ENCODE results near the gene PIAS1.
"Not testable (repeated sequence)": the region's sequence is repeated elsewhere in the genome, so short reads cannot be mapped to it uniquely, and the experiment has no call there.

PIAS1 gene

DNA sequence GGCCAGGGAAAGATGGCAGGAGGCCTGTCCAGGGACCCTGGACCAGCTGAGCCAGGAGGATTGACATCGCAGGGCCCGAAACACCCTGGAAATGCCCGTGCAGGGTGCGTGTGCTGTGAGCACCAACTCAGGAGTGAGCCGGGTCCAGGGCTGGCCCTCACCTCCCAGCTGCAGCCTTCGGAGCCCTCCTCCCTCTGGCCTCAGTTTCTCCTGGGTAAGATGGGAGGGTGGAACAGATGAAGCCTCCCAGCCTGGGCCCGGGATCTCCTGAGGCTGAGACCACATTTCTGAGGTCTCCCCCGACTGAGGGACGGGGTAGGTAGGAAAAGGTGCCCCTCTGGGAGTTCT lies 156.3 kb downstream of the PIAS1 start:
- DNase-seq (ENCODE audit: extremely low spot score, insufficient read length, low read depth) (no peak), FAIRE-seq (no peak)

DNA sequence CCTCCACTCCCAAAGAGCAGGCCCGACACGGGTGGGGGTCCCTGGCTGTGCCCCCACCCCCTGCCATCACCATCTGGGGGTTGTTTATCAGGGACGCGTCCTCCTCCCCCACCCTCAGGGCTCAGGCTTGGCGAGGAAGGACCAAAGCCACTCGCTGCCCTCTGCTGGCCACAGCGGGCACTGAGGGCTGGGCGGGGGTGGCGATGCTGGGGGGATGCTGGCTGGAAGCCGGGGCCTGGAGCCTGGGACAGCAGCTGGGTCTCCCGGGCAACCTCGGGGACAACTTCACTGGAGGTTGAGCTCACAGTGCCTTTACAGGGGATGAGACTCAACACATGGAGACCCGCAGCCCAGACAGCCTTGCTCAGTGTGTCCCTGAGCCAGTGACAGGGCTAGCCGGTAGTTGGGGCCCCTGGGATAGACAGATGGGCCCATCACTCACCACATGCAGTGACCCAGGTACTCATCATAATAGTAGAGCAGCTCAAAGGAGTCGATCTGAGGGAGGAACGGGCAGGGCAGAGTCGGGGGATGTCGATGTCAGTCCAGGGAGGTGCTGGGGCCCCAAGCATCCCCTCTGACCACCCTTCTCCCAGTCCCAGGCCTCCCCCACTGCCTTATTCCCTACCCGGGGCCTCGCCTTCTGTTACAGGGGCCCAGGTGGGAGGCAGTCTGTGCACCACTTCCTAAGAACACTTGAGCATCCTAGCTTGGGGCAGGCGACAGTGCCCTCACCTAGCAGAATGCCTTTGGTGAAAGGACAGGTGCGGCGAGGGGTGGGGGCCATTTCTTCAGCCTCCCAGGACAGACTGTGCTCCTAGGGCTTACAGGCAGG lies 156.9 kb downstream of the PIAS1 start:
- DNase-seq (ENCODE audit: extremely low spot score, insufficient read length, low read depth): no peak
- FAIRE-seq: no peak

DNA sequence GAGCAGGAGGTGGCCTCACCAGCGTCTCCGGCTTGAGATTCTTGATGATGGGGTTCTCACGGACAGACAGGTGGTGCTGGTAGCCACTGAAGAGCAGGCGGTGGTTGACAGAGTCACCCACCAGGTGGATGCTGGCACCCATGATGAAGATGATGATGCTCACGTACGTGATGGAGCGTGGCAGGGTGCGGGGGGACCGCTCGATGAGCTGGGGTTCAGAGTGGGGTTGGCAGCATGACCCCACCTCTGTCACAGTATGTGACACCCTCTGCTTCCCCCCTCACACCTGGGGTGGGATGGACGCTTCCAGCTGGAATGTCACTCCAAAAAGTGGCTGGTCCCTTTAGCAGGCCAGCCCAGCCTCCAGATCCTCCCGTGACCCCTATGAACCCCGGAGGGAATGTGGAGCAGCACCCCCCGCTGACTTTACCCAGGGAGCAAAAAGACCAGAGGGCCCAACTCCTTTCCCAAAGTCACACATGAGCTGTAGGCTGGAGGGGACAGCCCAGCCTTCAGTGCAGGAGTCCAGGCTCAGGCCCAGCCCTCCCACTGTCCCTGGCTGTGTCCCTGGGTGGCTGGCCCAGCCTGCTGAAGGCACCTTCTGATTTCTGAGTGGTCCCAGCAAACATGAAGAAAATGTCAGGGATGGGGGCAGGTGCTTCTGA lies 157.7 kb downstream of the PIAS1 start:
- FAIRE-seq (no peak), DNase-seq (ENCODE audit: extremely low spot score, insufficient read length, low read depth) (no peak)

DNA sequence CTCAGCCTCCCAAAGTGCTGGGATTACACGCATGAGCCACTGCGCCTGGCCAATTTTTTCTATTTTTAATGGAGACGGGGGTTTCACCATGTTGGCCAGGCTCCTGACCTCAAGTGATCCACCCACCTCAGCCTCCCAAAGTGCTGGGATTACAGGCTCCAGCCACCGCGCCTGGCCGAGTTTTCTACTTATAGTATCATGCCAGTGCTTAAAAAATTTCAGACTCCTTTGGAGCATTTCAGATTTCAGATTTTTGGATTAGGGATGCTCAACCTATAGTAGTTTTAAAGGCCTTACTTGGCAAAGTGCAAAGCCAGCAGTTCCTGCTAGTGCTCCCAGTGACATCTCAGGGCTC lies 159.4 kb downstream of the PIAS1 start:
- FAIRE-seq; DNase-seq (ENCODE audit: extremely low spot score, insufficient read length, low read depth): not testable (repeated sequence)

DNA sequence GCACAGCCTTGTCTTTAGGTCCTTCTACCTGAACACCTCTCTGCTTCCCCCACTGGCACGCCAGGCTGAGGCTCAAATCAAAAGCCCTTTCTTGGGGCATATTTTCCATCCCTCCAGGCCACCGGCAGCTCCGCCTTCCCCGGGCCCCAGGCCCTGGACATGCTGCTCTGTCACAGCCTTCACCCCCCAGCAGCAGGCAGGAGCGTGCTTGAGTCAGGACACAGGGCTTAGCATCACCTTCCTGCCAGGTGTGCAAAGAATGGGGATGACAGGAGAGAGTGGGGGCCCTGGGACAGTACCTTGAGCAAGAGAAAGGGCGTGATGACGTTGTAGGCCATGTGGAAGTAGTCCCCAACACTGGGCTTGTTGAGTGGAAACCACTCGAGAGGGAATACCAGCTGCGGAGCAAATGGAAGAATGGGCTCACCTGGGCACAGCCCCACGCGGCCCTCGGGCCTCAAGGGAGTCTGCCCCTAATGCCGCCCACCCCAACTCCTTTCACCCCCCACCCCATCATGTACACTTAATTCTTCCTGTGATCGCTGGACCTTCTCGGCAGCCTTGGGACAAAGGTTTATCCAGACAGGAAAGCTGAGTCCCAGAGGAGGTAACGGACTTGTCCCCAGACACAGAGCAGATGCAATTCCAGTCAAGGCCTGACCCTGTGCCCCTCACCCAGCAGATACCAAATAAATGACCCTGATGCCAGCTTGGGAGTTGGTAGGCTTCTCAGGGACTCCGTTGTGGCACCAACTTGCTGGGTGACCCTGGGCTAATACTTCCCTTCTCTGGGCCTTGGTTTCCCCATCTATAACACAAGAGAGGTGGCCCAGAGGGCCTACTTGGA lies 160.1 kb downstream of the PIAS1 start:
- DNase-seq (ENCODE audit: extremely low spot score, insufficient read length, low read depth): no peak
- FAIRE-seq: no peak

DNA sequence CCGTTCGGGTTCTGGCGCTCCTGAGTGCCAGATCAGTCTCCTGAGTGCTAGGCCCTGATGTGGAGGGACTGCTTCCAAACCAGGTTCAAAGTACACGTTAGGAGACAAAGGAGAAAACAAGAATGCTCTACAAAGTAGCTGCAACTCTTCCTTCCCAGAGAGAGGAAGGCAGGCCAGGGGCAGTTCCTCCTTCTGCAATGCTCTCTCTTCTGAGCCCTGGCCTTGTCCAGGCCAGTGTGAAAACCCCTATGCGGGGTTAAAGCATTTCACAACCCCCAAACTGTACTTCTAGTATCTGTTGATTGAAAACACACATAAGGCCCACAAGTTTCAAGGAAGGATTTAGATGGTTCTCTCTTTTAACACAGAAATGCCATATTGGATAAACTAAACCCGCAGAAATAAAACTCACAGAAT lies 160.7 kb downstream of the PIAS1 start:
- FAIRE-seq (no peak), DNase-seq (ENCODE audit: extremely low spot score, insufficient read length, low read depth) (no peak)

DNA sequence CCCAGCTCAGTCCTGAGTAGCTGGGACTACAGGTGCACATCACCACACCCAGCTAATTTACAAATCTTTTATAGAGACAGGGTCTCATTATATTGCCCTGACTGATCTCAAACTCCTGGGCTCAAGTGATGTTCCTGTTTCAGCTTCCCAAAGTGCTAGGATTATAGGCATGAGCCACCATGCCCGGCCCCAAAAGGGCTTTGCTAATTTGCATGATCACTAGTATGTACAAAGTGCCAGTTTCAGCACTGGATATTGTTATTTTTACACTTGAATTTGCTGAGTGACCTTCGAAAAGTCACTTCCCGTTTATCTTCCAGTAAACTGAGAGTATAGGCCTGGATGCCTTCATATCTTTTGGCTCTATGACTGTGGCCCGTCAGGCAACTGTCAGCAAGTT lies 163.2 kb downstream of the PIAS1 start:
- FAIRE-seq (no peak), DNase-seq (ENCODE audit: extremely low spot score, insufficient read length, low read depth) (no peak)

DNA sequence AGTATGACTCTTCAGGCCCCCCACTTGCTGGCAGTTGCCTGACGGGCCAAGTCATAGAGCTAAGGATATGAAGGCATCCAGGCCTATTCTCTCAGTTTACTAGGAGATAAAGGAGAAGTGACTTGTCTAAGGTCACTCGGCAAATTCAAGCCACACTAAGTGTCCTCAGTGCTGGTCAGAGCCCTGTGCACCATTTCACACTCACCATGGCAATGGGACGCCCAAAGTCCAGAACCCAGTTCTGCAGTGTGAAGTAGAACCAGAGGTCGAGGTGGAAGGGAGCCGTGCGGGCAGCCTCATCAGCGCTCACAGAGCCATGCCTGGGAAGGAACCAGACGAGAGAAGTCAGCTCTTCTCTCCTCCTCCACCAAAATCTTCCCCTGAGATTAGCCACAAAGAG lies 164.2 kb downstream of the PIAS1 start:
- no peak for DNase-seq (ENCODE audit: extremely low spot score, insufficient read length, low read depth)
- FAIRE-seq: no peak

DNA sequence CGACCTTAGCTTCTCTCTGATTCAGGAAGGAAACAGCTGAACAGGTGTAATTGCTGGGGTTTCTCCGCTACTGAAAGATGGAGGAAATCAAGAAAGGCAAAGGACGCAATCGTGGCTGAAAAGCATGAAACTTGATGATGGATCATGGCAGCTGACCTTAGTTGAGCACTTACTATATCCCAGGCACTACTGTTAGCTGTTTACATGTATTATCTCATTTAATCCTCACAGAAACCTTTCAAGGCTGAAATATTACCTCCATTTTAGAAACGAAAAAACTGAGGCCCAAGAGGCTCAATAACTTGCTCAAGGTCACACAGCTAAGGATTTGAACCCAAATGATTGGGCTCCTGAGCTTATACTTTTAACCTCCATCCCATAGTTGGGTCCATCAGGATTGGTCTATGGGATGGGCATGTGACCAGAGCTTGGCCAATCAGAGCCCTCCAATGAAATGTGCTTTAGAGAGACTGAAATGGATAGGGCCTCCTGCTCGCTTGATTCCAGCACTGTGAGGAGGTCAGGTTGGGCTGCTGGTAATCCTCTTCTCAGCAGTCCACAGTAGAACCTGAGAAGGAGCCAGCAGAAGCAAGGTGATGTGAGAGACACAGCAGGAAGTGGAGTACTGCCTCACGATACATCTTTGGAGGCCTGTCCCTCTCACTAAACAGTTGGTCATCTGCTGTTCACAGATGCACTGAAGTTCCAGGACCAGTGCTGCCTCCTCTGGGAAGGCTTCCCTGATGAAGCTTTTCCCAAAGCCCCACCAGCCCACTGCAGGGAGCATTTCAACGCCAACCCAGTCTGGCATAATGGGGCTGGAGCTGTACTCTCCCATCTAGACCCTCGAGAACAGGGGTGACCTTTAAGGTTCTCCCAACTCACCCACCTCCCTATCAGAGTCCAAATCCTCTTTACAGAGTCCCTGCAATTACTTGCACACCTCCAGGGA lies 165.0 kb downstream of the PIAS1 start:
- DNase-seq (ENCODE audit: extremely low spot score, insufficient read length, low read depth) (no peak), FAIRE-seq (no peak)

DNA sequence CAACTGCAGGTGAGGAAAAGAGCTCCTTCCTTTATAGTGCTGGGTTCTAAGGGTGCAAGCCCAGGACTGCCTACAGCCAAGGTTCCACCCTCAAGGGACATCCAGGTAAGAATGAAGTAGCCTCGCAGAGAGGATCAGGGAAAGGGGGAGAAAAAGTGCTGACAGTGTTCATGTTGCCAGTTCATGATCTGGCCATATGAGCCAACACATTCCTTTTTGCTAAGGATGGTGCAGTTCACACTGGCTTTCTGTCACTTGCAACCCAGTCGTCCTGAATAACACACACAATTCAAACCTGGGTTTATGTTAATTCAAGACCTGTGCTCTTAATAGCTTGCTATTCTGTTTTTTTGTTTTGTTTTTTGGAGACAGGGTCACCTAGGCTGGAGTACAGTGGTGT lies 166.4 kb downstream of the PIAS1 start:
- FAIRE-seq (no peak), DNase-seq (ENCODE audit: extremely low spot score, insufficient read length, low read depth) (no peak)

DNA sequence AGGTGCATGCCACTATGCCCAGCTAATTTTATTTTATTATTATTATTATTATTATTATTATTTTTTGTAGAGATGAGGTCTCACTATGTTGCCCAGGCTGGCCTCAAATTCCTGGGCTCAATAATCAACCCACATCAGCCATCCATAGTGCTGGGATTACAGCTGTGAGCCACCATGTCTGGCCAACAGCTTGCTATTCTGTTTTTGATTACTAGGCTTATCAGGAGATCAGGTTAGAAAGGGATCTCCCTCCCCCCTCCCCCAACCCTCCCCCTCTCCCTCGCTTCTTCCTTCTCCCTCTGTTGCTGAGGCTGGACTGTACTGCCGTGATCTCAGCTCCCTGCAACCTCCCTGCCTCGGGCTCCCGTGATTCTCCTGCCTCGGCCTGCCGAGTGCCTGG lies 166.9 kb downstream of the PIAS1 start:
- DNase-seq (ENCODE audit: extremely low spot score, insufficient read length, low read depth): no peak
- no peak for FAIRE-seq

DNA sequence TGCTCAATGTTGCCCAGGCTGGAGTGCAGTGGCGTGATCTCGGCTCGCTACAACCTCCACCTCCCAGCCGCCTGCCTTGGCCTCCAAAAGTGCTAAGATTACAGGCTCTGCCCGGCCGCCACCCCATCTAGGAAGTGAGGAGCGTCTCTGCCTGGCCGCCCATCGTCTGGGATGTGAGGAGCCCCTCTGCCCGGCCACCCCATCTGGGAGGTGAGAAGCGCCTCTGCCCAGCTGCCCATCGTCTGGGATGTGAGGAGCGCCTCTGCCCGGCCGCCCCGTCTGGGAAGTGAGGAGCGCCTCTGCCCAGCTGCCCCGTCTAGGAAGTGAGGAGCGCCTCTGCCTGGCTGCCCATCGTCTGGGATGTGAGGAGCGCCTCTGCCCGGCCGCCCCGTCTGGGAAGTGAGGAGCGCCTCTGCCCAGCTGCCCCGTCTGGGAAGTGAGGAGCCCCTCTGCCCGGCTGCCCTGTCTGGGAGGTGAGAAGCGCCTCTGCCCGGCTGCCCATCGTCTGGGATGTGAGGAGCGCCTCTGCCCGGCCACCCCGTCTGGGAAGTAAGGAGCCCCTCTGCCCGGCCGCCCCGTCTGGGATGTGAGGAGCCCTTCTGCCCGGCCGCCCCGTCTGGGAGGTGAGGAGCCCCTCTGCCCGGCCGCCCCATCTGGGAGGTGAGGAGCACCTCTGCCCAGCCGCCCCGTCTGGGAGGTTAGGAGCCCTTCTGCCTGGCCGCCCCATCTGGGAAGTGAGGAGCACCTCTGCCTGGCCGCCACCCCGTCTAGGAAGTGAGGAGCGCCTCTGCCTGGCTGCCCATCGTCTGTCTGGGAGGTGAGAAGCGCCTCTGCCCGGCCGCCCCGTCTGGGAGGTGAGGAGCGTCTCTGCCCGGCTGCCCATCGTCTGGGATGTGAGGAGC lies 167.7 kb downstream of the PIAS1 start:
- not testable (repeated sequence) for FAIRE-seq; DNase-seq (ENCODE audit: extremely low spot score, insufficient read length, low read depth)

DNA sequence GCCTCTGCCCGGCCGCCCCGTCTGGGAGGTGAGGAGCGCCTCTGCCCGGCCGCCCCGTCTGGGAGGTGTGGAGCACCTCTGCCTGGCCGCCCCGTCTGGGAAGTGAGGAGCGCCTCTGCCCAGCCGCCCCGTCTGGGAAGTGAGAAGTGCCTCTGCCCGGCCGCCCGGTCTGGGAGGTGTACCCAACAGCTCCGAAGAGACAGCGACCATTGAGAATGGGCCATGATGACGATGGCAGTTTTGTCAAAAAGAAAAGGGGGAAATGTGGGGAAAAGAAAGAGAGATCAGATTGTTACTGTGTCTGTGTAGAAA lies 168.3 kb downstream of the PIAS1 start:
- FAIRE-seq; DNase-seq (ENCODE audit: extremely low spot score, insufficient read length, low read depth): not testable (repeated sequence)

DNA sequence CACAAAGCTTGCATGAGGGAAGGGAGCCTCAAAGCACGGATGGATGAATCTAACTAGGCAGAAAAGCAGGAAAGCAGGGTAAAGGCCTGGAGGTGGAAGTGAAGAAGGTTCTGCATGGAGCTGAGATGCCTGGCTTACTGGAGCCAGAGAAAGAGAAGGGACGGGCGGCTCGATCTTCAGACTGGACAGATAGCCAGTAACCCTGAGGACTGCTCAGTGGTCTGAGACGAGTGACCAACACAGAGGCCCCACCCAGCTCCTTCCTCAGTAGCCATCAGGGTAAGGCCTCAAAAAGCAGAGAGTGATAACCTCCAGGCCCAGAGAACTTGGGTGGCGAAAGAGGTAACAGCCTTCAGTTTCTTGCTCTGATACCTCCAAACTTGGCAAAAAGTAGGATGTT lies 169.1 kb downstream of the PIAS1 start:
- no peak for FAIRE-seq
- no peak for DNase-seq (ENCODE audit: extremely low spot score, insufficient read length, low read depth)

DNA sequence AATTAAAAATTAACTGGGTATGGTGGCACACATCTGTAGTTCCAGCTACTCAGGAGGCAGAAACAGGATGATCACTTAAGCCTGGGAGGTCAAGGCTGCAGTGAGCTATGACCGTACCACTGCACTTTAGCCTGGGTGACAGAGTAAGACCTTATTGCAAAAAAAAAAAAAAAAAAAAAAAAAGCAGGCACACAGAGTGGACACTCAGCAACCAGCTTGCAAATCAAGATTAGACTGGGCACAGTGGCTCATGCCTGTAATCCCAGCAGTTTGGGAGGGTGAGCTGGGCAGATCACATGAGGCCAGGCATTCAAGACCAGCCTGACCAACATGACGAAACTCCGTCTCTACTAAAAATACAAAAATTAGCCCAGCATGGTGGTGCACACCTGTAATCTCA lies 170.0 kb downstream of the PIAS1 start:
- no peak for DNase-seq (ENCODE audit: extremely low spot score, insufficient read length, low read depth)
- no peak for FAIRE-seq

DNA sequence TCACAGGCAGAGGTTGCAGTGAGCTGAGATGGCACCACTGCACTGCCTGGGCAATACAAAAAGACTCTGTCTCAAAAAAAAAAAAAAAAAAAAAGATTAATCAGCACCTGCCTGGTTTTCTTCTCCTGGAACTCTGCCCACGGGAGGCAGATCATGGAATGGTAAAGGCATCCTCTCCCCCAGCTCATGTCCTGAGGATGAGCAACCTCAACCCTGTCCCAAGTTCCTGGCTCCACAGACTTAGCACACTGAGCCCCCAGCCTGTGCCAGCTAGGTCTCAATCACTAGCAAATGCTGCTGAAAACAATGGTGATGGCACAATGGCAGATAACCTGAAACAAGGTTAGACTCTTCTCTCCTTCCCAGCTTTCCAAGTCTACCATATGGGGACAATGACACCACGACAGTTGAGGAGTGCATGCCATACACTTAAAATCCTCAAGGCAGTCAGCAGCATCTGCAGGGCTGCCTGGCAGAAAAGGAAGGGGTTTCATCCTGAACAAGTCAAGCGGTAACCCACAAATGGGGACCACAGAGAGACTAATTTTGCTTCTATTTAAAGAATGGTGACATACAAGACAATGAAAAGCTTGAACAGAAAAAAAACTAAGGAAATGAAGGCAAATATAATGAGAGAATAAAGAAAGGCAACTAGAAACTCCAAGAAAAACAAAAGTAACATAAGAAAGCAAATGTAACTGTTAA lies 170.6 kb downstream of the PIAS1 start:
- no peak for DNase-seq (ENCODE audit: extremely low spot score, insufficient read length, low read depth)
- peak; percentile 69 for FAIRE-seq

DNA sequence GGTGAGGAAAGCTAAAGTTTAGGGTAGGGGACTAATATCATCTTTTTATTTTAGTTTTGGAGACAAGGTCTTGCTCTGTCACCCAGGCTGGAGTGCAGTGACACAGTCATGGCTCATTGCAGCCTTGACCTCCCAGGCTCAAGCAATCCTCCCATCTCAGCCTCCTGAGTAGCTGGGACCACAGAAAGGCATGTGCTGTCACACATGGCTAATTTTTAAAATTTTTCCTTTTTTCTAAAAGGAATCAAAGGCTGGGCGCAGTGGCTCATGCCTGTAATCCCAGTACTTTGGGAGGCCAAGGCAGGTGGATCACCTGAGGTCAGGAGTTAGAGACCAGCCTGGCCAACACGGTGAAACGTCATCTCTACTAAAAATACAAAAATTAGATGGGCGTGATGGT lies 171.3 kb downstream of the PIAS1 start:
- DNase-seq (ENCODE audit: extremely low spot score, insufficient read length, low read depth); FAIRE-seq: not testable (repeated sequence)

DNA sequence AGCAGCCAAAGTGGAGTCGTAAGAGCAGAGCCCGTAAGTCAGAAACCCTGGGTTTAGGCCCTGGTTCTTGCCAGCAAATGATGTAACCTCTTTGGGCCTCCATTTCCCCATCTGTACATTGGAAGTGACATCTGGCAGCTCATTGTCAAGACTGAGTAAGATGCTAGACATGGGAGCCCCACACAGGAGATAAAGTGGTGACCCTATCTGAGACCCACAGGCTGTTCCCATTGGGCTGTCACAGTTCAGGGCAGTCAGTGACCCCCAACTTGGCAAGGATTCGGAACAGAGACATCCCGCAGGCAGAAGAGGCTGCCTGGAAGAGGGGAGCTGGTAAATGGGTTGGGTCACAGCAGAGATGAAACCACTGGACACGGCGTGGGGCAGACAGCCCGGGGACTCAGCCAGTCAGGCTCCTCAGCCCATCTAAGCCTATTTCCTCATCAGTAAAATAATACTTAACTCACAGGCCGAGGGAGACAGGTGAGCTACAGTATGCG lies 173.6 kb downstream of the PIAS1 start:
- DNase-seq (ENCODE audit: extremely low spot score, insufficient read length, low read depth): no peak
- no peak for FAIRE-seq

All from GM18507 (cell line).